OCI-LY1 (cell line): ENCODE results near the gene CEP120.

ENCODE experiments used
- H2AFZ ChIP-seq: fragments of 200-600 bp; sonication (generic), shearing (Covaris generic); 2 replicates; pipeline ENCODE4 v1.6.0; 2014; ENCODE audit warnings: antibody characterized with exemption, mild to moderate bottlenecking, low read length
- H3F3A ChIP-seq: fragments of 200-600 bp; sonication (generic), shearing (Covaris generic); 2 replicates; pipeline ENCODE4 v1.6.0; 2014; ENCODE audit warnings: mild to moderate bottlenecking, antibody characterized with exemption, low read length, moderate library complexity; ENCODE audit not compliant: insufficient read depth
- H3K27ac ChIP-seq: fragments of 200-600 bp; sonication (generic); 2 replicates; pipeline ENCODE4 v1.5.1; 2014; ENCODE audit warnings: low read length, mixed run types, mild to moderate bottlenecking, low read depth; ENCODE audit not compliant: poor library complexity, severe bottlenecking
- H3K27me3 ChIP-seq: fragments of 200-600 bp; sonication (generic); 2 replicates; pipeline ENCODE4 v1.6.0; 2014; ENCODE audit warnings: antibody characterized with exemption, mild to moderate bottlenecking, low read length, moderate library complexity; ENCODE audit not compliant: insufficient read depth
- H3K36me3 ChIP-seq: fragments of 200-600 bp; sonication (generic); 2 replicates; pipeline ENCODE4 v1.6.1; 2014; ENCODE audit warnings: mild to moderate bottlenecking, antibody characterized with exemption, low read length, moderate library complexity, mixed read lengths; ENCODE audit not compliant: insufficient read depth
- H3K4me1 ChIP-seq: fragments of 200-600 bp; sonication (generic); 2 replicates; pipeline ENCODE4 v1.5.1; 2014; ENCODE audit warnings: mild to moderate bottlenecking, low read length, moderate library complexity; ENCODE audit not compliant: insufficient read depth, severe bottlenecking
- H3K4me2 ChIP-seq: fragments of 200-600 bp; sonication (generic), shearing (Covaris generic); 2 replicates; pipeline ENCODE4 v1.6.1; 2014; ENCODE audit warnings: low read length
- H3K4me3 ChIP-seq: fragments of 200-600 bp; sonication (generic); 2 replicates; pipeline ENCODE4 v1.5.1; 2014; ENCODE audit warnings: low read length, low read depth, mild to moderate bottlenecking, mixed read lengths; ENCODE audit not compliant: poor library complexity, severe bottlenecking
- H3K79me2 ChIP-seq: fragments of 200-600 bp; shearing (Covaris generic); 2 replicates; pipeline ENCODE4 v1.6.1; 2016; ENCODE audit warnings: mixed run types, low read length, mixed read lengths; ENCODE audit not compliant: insufficient read depth
- H3K9ac ChIP-seq: fragments of 200-600 bp; sonication (generic), shearing (Covaris generic); 2 replicates; pipeline ENCODE4 v1.6.1; 2014; ENCODE audit warnings: mild to moderate bottlenecking, low read length, mixed read lengths
- H3K9me2 ChIP-seq: fragments of 200-600 bp; sonication (generic), shearing (Covaris generic); 2 replicates; pipeline ENCODE4 v1.6.1; 2014; ENCODE audit warnings: low read depth, mild to moderate bottlenecking, low read length, mixed read lengths
- H3K9me3 ChIP-seq: fragments of 200-600 bp; shearing (Covaris generic); 2 replicates; pipeline ENCODE4 v1.6.1; 2014; ENCODE audit warnings: low read length, mixed read lengths
- H4K20me1 ChIP-seq: fragments of 200-600 bp; sonication (generic), shearing (Covaris generic); 2 replicates; pipeline ENCODE4 v1.6.0; 2016; ENCODE audit warnings: mild to moderate bottlenecking, low read length; ENCODE audit not compliant: insufficient read depth
- CTCF ChIP-seq: fragments of 200-600 bp; sonication (generic), shearing (Covaris generic); IDR thresholded peaks from 2 replicates; pipeline ENCODE4 v1.5.1; 2017; ENCODE audit warnings: mild to moderate bottlenecking, antibody characterized with exemption, low read length, moderate library complexity, mixed read lengths
- EZH2 ChIP-seq: fragments of 200-600 bp; sonication (generic), shearing (Covaris generic); IDR thresholded peaks from 2 replicates; pipeline ENCODE4 v1.8.0; 2017; ENCODE audit warnings: borderline replicate concordance, mixed run types, mild to moderate bottlenecking, antibody characterized with exemption, low read length, moderate library complexity, mixed read lengths

The CEP120 gene

GRCh38 chr5:123449424-123449974 lies 26.3 kb upstream of the CEP120 start:
- Histone ChIP-seq H2AFZ (no peak overlapping the region), H3K9me3 (no peaks in the 10 kb centered on the region), H3K36me3 (no peaks in the 10 kb centered on the region), H3K9me2 (no peaks in the 10 kb centered on the region), H3K4me2 (no peak overlapping the region), H3K9ac (no peak overlapping the region), H3K79me2 (no peaks in the 10 kb centered on the region), H3K4me3 (no peak overlapping the region), H4K20me1 (no peaks in the 10 kb centered on the region), H3K27me3 (no peaks in the 10 kb centered on the region), H3K27ac (no peak overlapping the region), H3F3A (no peaks in the 10 kb centered on the region), H3K4me1 (peaks cover 14% of the 10 kb centered on the region)
- TF ChIP-seq CTCF, result no peak
- no peak for TF ChIP-seq EZH2

GRCh38 chr5:123448743-123449142 lies 25.5 kb upstream of the CEP120 start:
- H3K4me1 ChIP-seq, result peaks cover 14% of the 10 kb centered on the region
- no peaks in the 10 kb centered on the region for H3K79me2 ChIP-seq
- no peak overlapping the region for H3K27ac ChIP-seq
- no peaks in the 10 kb centered on the region for H3F3A ChIP-seq
- no peaks in the 10 kb centered on the region for H3K27me3 ChIP-seq
- H4K20me1 ChIP-seq, result no peaks in the 10 kb centered on the region
- H2AFZ ChIP-seq, result no peak overlapping the region
- H3K4me2 ChIP-seq, result no peak overlapping the region
- no peak overlapping the region for H3K9ac ChIP-seq
- TF ChIP-seq EZH2 (no peak), CTCF (no peak)
- no peaks in the 10 kb centered on the region for H3K9me2 ChIP-seq
- no peaks in the 10 kb centered on the region for H3K9me3 ChIP-seq
- H3K36me3 ChIP-seq, result no peaks in the 10 kb centered on the region
- no peak overlapping the region for H3K4me3 ChIP-seq

- no peak overlapping the region for H3K27ac ChIP-seq
- no peaks in the 10 kb centered on the region for H3K9me2 ChIP-seq
- H3K9me3 ChIP-seq, result no peaks in the 10 kb centered on the region
- TF ChIP-seq CTCF (no peak), EZH2 (no peak)
- H3K4me1 ChIP-seq, result peaks cover 14% of the 10 kb centered on the region
- no peaks in the 10 kb centered on the region for H3F3A ChIP-seq
- no peaks in the 10 kb centered on the region for H3K79me2 ChIP-seq
- no peak overlapping the region for H3K4me3 ChIP-seq
- H3K4me2 ChIP-seq, result no peak overlapping the region
- H3K27me3 ChIP-seq, result no peaks in the 10 kb centered on the region
- no peak overlapping the region for H3K9ac ChIP-seq
- H3K36me3 ChIP-seq, result no peaks in the 10 kb centered on the region
- H4K20me1 ChIP-seq, result no peaks in the 10 kb centered on the region
- no peak overlapping the region for H2AFZ ChIP-seq
These were observed 24.9 kb upstream of the CEP120 start for GRCh38 chr5:123448017-123448617.
